Neural cell (in vitro differentiated cells): Measurements from ENCODE around the gene VPS13D. TPM values are rescaled to one million over a fixed set of nuclear protein-coding genes. Genes with fewer than 3 reads are reported as not detected.

ENCODE experiments used
- H2AFZ ChIP-seq: fragments of 200-600, 300-800 bp; sonication (generic), shearing (Covaris generic); 2 replicates; pipeline ENCODE4 v1.6.0; 2014; ENCODE audit warnings: low read depth, mild to moderate bottlenecking, antibody characterized with exemption, low read length, moderate library complexity
- H3F3A ChIP-seq: fragments of 200-600 bp; shearing (Covaris generic); 2 replicates; pipeline ENCODE4 v1.6.1; 2016; ENCODE audit warnings: mild to moderate bottlenecking, moderate library complexity, mixed read lengths, antibody characterized with exemption, low read length; ENCODE audit not compliant: insufficient read depth, poor library complexity, severe bottlenecking
- H3K27ac ChIP-seq: fragments of 200-600, 300-800 bp; sonication (generic), shearing (Covaris generic); 2 replicates; pipeline ENCODE4 v1.5.1; 2014; ENCODE audit warnings: mild to moderate bottlenecking, low read length, moderate library complexity
- H3K27me3 ChIP-seq: fragments of 300-800, 200-600 bp; sonication (generic), shearing (Covaris generic); 2 replicates; pipeline ENCODE4 v1.6.0; 2014; ENCODE audit warnings: mild to moderate bottlenecking, low read depth, low read length, moderate library complexity; ENCODE audit not compliant: insufficient read depth
- H3K36me3 ChIP-seq: fragments of 300-800, 200-600 bp; sonication (generic), shearing (Covaris generic); 2 replicates; pipeline ENCODE4 v1.5.1; 2014; ENCODE audit warnings: mild to moderate bottlenecking, antibody characterized with exemption, low read length, moderate library complexity; ENCODE audit not compliant: insufficient read depth
- H3K4me2 ChIP-seq: fragments of 300-800, 200-600 bp; sonication (generic), shearing (Covaris generic); 2 replicates; pipeline ENCODE4 v1.6.0; 2014; ENCODE audit warnings: mild to moderate bottlenecking, low read length
- H3K4me3 ChIP-seq: fragments of 300-800, 200-600 bp; sonication (generic), shearing (Covaris generic); 2 replicates; pipeline ENCODE4 v1.5.1; 2014; ENCODE audit warnings: mild to moderate bottlenecking, low read length, moderate library complexity
- H3K79me2 ChIP-seq: fragments of 200-600 bp; shearing (Covaris generic); replicated peaks from 2 replicates; pipeline ENCODE4 v1.6.0; 2014; ENCODE audit warnings: mild to moderate bottlenecking, low read length, moderate library complexity; ENCODE audit not compliant: insufficient read depth
- H3K9ac ChIP-seq: fragments of 300-800, 200-600 bp; sonication (generic), shearing (Covaris generic); 2 replicates; pipeline ENCODE4 v1.6.1; 2016; ENCODE audit warnings: mild to moderate bottlenecking, low read length, mixed read lengths
- H3K9me2 ChIP-seq: fragments of 200-600 bp; shearing (Covaris generic); 2 replicates; pipeline ENCODE4 v1.6.1; 2016; ENCODE audit warnings: mild to moderate bottlenecking, low read length, mixed read lengths; ENCODE audit not compliant: insufficient read depth
- H3K9me3 ChIP-seq: fragments of 200-600, 300-800 bp; sonication (generic), shearing (Covaris generic); 2 replicates; pipeline ENCODE4 v1.6.1; 2016; ENCODE audit warnings: mild to moderate bottlenecking, mixed run types, low read length, moderate library complexity, mixed read lengths
- H4K20me1 ChIP-seq: fragments of 200-600 bp; shearing (Covaris generic); 2 replicates; pipeline ENCODE4 v1.6.1; 2016; ENCODE audit warnings: mild to moderate bottlenecking, mixed run types; ENCODE audit not compliant: insufficient read depth
- EP300 ChIP-seq: fragments of 450-650 bp; conservative IDR thresholded peaks from 2 replicates; pipeline ENCODE4 v1.6.1; 2014; ENCODE audit warnings: antibody characterized with exemption, mild to moderate bottlenecking, moderate library complexity; ENCODE audit not compliant: poor library complexity, severe bottlenecking
- EZH2 ChIP-seq: fragments of 200-600, 300-800 bp; shearing (Covaris generic), sonication (generic); IDR thresholded peaks from 2 replicates; pipeline ENCODE4 v1.6.1; 2014; ENCODE audit warnings: antibody characterized with exemption, low read length, borderline replicate concordance, mild to moderate bottlenecking; ENCODE audit not compliant: insufficient read depth, poor library complexity, severe bottlenecking
- MXI1 ChIP-seq: fragments of 450-650 bp; conservative IDR thresholded peaks from 2 replicates; pipeline ENCODE4 v1.6.1; 2014; ENCODE audit warnings: antibody characterized with exemption, mild to moderate bottlenecking; ENCODE audit not compliant: poor library complexity, severe bottlenecking
- POLR2AphosphoS5 ChIP-seq: IDR thresholded peaks from 2 replicates; pipeline ENCODE4 v1.6.1; 2012
- RAD21 ChIP-seq: fragments of 450-650 bp; conservative IDR thresholded peaks from 2 replicates; pipeline ENCODE4 v1.6.1; 2014; ENCODE audit warnings: antibody characterized with exemption, mild to moderate bottlenecking, moderate library complexity
- REST ChIP-seq: IDR thresholded peaks from 2 replicates; pipeline ENCODE4 v1.6.1; 2012; ENCODE audit warnings: borderline replicate concordance
- SMC3 ChIP-seq: fragments of 450-650 bp; conservative IDR thresholded peaks from 2 replicates; pipeline ENCODE4 v1.6.1; 2014; ENCODE audit warnings: antibody characterized with exemption, mild to moderate bottlenecking, moderate library complexity; ENCODE audit not compliant: poor library complexity
- TAF1 ChIP-seq: IDR thresholded peaks from 2 replicates; pipeline ENCODE4 v1.6.1; 2012; ENCODE audit warnings: low read depth
- polyA plus RNA-seq: library from polyadenylated mRNA; depleted of rRNA; stranded (reverse); fragments of >200 nt; gene quantifications from 2 replicates; pipeline ENCODE4 v1.2.3, GENCODE V29; 2014
- TF ChIP-seq, protein P1 (sequence below): fragments of 450-650 bp; IDR thresholded peaks from 2 replicates; pipeline ENCODE4 v1.5.1; 2014; ENCODE audit warnings: antibody characterized with exemption, mild to moderate bottlenecking, moderate library complexity; ENCODE audit not compliant: poor library complexity, severe bottlenecking

VPS13D gene
- polyA plus RNA-seq, 1 donor from 2014 or later: 24.5 TPM

DNA sequence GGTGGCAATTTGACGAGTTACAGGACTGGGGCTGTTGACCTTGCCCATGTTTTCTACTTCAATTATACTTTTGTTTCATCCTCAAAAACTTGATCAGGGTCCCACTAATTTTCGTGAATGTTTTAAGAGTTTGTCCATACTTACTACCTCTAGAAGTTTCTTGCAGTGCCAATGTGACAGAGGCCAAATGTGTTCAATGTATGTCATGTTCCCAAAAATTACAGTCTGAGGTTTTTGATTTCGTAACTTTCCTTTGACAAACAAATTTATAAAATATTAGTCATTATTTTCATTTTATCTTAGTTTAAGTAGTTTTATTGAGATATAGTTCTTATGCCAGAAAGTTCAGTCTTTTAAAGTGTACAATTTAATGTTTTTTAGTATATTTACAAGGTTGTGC is 15.3 kb downstream of the VPS13D start:
- Histone ChIP-seq H3K27ac (no peak overlapping the region), H3K27me3 (no peaks in the 10 kb centered on the region), H3K9me2 (no peaks in the 10 kb centered on the region), H3K36me3 (peaks cover 8% of the 10 kb centered on the region), H4K20me1 (no peaks in the 10 kb centered on the region), H3K79me2 (no peaks in the 10 kb centered on the region), H3F3A (no peaks in the 10 kb centered on the region), H3K9me3 (no peaks in the 10 kb centered on the region), H3K4me2 (no peak overlapping the region), H3K9ac (no peak overlapping the region), H2AFZ (no peak overlapping the region), H3K4me3 (no peak overlapping the region)
- no peak for TF ChIP-seq POLR2AphosphoS5
- TF ChIP-seq REST: no peak
- TF ChIP-seq, protein P1, sequence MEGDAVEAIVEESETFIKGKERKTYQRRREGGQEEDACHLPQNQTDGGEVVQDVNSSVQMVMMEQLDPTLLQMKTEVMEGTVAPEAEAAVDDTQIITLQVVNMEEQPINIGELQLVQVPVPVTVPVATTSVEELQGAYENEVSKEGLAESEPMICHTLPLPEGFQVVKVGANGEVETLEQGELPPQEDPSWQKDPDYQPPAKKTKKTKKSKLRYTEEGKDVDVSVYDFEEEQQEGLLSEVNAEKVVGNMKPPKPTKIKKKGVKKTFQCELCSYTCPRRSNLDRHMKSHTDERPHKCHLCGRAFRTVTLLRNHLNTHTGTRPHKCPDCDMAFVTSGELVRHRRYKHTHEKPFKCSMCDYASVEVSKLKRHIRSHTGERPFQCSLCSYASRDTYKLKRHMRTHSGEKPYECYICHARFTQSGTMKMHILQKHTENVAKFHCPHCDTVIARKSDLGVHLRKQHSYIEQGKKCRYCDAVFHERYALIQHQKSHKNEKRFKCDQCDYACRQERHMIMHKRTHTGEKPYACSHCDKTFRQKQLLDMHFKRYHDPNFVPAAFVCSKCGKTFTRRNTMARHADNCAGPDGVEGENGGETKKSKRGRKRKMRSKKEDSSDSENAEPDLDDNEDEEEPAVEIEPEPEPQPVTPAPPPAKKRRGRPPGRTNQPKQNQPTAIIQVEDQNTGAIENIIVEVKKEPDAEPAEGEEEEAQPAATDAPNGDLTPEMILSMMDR: no peak
- TF ChIP-seq EP300: no peak
- TF ChIP-seq RAD21: no peak
- no peak for TF ChIP-seq TAF1

DNA sequence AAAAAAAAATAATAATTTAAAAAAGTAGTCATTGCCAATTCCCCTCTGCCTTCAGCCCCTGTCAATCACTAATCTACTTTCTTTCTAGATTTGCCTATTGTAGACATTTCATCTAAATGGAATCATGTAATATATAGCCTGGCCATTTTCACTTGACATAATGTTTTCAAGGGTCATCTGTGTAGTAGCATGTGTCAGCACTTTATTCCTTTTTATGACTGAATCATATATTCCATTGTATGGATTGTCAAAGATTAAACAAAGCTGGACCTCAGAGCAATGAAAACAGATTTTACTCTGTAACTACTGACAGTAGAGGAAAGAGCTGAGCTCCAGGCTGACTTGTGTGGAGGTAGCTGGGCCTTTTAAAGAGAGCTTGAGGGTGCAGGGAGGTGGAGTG is 15.9 kb downstream of the VPS13D start:
- no peaks in the 10 kb centered on the region for H3K9me3 ChIP-seq
- no peaks in the 10 kb centered on the region for H4K20me1 ChIP-seq
- H3K27me3 ChIP-seq: no peaks in the 10 kb centered on the region
- H2AFZ ChIP-seq: no peak overlapping the region
- no peak overlapping the region for H3K9ac ChIP-seq
- no peaks in the 10 kb centered on the region for H3K79me2 ChIP-seq
- no peak overlapping the region for H3K4me2 ChIP-seq
- H3K9me2 ChIP-seq: no peaks in the 10 kb centered on the region
- no peak overlapping the region for H3K27ac ChIP-seq
- no peaks in the 10 kb centered on the region for H3F3A ChIP-seq
- TF ChIP-seq TAF1: no peak
- TF ChIP-seq RAD21: no peak
- TF ChIP-seq POLR2AphosphoS5: no peak
- no peak for TF ChIP-seq REST
- no peak for TF ChIP-seq SMC3
- TF ChIP-seq EP300: no peak
- TF ChIP-seq, protein P1: no peak
- TF ChIP-seq EZH2: no peak
- no peak for TF ChIP-seq MXI1
- no peak overlapping the region for H3K4me3 ChIP-seq
- peaks cover 8% of the 10 kb centered on the region for H3K36me3 ChIP-seq
